Sigmoid colon (tissue), 7 donors: ENCODE results near the gene LSMEM2. TPM values are rescaled to one million over a fixed set of nuclear protein-coding genes. Genes with fewer than 3 reads are reported as not detected.
A peak's percentile ranks its signal among the peaks of the same experiment; 100 is the strongest.

Experiments used
- DNase-seq: peaks from one replicate; pipeline ENCODE4 v3.0.0-alpha.2; 2019
- H3K27ac ChIP-seq, 4 donors: fragments of 200-600 bp; sonication (generic); one replicate each; pipeline ENCODE4 v1.5.1; 2016 to 2019; ENCODE audit warnings: mild to moderate bottlenecking in 1 of 4
- H3K27me3 ChIP-seq, 3 donors: fragments of 200-600 bp; sonication (generic); one replicate each; pipeline ENCODE4 v1.5.1; 2019; ENCODE audit warnings: mild to moderate bottlenecking in 1 of 3
- H3K36me3 ChIP-seq, 4 donors: fragments of 200-600 bp; sonication (generic); one replicate each; pipeline ENCODE4 v1.5.1; 2016 to 2019
- H3K4me1 ChIP-seq, 4 donors: fragments of 200-600 bp; sonication (generic); one replicate each; pipeline ENCODE4 v1.5.1; 2017 to 2019
- H3K4me3 ChIP-seq, 4 donors: fragments of 200-600 bp; sonication (generic); one replicate each; pipeline ENCODE4 v1.5.1; 2017 to 2019; ENCODE audit warnings: mild to moderate bottlenecking in 2 of 4, moderate library complexity in 1 of 4
- H3K9me3 ChIP-seq, 4 donors: fragments of 200-600 bp in 3 of 4; sonication (generic) in 3 of 4; one replicate each; pipeline versions ENCODE4 v1.5.1 to v1.6.1; 2013 to 2019
- EP300 ChIP-seq, 4 donors: sonication (generic); formaldehyde crosslinking; IDR thresholded peaks; one replicate each; pipeline ENCODE4 v1.6.1; 2017; ENCODE audit warnings: antibody characterized with exemption in 4 of 4
- POLR2A ChIP-seq, 2 donors: fragments of 450-650 bp; IDR thresholded peaks; one replicate each; pipeline ENCODE4 v1.6.1; 2016; ENCODE audit warnings: antibody characterized with exemption in 2 of 2, mild to moderate bottlenecking in 2 of 2, moderate library complexity in 2 of 2
- POLR2AphosphoS5 ChIP-seq, 4 donors: sonication (generic); formaldehyde crosslinking; IDR thresholded peaks; one replicate each; pipeline ENCODE4 v1.6.1; 2017; ENCODE audit warnings: antibody characterized with exemption in 4 of 4
- WGBS, 2 donors: extraction: QIAGEN DNeasy Blood & Tissue Kit; methylation state at CpG; one replicate each; pipeline ENCODE4 v1.1.7; 2013; 5-methylcytosine and 5-hydroxymethylcytosine counted together
- intact Hi-C: fragments of 100-400 bp; cut with DNase I; formaldehyde crosslinking; loops from one replicate; pipeline ENCODE4 v1.15.1; 2023
- polyA plus RNA-seq, 3 donors: library from polyadenylated mRNA; stranded (reverse); fragments of 200-250 nt; gene quantifications; one replicate each; pipeline ENCODE4 v1.2.3, GENCODE V29; 2013
- total RNA-seq, 4 donors: library from RNA; depleted of rRNA; stranded (reverse); fragments of >200 nt; gene quantifications; one replicate each; pipeline ENCODE4 v1.1.0, GENCODE V29; 2016
- TF ChIP-seq, protein P1 (sequence below), 4 experiments: fragments of 450-650 bp in 3 of 4; fragments of 200-600 bp in 1 of 4; IDR thresholded peaks; one replicate each; pipeline ENCODE4 v1.5.1; 2016 to 2019; ENCODE audit warnings: antibody characterized with exemption in 4 of 4, mild to moderate bottlenecking in 3 of 4, moderate library complexity in 2 of 4
- donor health status: healthy with polysubstance abuse.
- donor health status: Bipolar disorder and iron deficiency.
- donor health status: healthy.

Gene LSMEM2
- total RNA-seq (not detected), polyA plus RNA-seq (under 1 TPM in 2 of 3 donors, not detected in 1; 0.13 to 0.46 TPM)

- Histone ChIP-seq H3K27me3 (peaks cover 0 to 16% (median 0%) of the 10 kb centered on the region in 3 donors), H3K9me3 (no peaks in the 10 kb centered on the region), H3K27ac (peak within 1 kb of the TSS in 2 of 4 donors; percentile 22 to 27), H3K36me3 (peaks cover 0 to 11% (median 0%) of the 10 kb centered on the region in 4 donors), H3K4me3 (no peak within 1 kb of the TSS), H3K4me1 (peaks cover 0 to 17% (median 8%) of the 10 kb centered on the region in 4 donors)
- 67 to 68% methylated on average over 2 of the region's 2 CpGs for WGBS, 2 donors
- no peak for DNase-seq
- intact Hi-C loops: no loop called here
- TF ChIP-seq POLR2A (IDR thresholded peaks at IDR 0.05) (no peak), POLR2AphosphoS5 (IDR thresholded peaks at IDR 0.05) (no peak), EP300 (IDR thresholded peaks at IDR 0.05) (no peak)
- TF ChIP-seq, protein P1, sequence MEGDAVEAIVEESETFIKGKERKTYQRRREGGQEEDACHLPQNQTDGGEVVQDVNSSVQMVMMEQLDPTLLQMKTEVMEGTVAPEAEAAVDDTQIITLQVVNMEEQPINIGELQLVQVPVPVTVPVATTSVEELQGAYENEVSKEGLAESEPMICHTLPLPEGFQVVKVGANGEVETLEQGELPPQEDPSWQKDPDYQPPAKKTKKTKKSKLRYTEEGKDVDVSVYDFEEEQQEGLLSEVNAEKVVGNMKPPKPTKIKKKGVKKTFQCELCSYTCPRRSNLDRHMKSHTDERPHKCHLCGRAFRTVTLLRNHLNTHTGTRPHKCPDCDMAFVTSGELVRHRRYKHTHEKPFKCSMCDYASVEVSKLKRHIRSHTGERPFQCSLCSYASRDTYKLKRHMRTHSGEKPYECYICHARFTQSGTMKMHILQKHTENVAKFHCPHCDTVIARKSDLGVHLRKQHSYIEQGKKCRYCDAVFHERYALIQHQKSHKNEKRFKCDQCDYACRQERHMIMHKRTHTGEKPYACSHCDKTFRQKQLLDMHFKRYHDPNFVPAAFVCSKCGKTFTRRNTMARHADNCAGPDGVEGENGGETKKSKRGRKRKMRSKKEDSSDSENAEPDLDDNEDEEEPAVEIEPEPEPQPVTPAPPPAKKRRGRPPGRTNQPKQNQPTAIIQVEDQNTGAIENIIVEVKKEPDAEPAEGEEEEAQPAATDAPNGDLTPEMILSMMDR (IDR thresholded peaks at IDR 0.05): no peak
These were observed at the start of gene LSMEM2 for GRCh38 chr3:50278880-50279224. LSMEM2 (plus strand) TSS chr3:50279087; CDS start chr3:50279114, 27 bp downstream.

DNA sequence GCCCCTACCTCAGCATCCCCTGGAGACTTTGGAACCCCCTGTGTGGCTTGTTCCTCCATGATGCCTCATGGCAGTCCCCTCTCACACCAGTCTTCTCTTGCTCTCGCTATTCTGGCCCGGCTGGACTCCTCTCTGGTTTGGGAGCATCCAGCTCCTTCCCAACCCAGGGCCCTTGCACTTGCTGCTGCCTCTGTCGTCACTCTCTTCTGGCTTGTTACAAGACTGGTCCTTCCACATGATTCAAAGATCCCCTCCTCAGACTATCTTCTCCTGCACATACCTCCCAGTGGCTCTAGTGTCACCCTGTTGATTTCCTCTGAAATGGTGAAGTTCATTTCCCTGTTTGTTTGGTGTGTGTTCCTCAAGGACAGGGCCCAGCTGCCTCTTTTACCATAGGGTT, 49.4 kb upstream of the LSMEM2 start:
- Histone ChIP-seq H3K4me3 (no peak overlapping the region), H3K4me1 (peaks cover 0 to 28% (median 22%) of the 10 kb centered on the region in 4 donors), H3K27ac (peak overlapping the region in 1 of 4 donors; percentile 4), H3K9me3 (no peaks in the 10 kb centered on the region), H3K36me3 (no peaks in the 10 kb centered on the region), H3K27me3 (no peaks in the 10 kb centered on the region)
- no peak for DNase-seq
- intact Hi-C loops: no loop called here
- TF ChIP-seq POLR2AphosphoS5 (IDR thresholded peaks at IDR 0.05): no peak
- no peak for TF ChIP-seq POLR2A (IDR thresholded peaks at IDR 0.05)
- no peak for TF ChIP-seq EP300 (IDR thresholded peaks at IDR 0.05)
- TF ChIP-seq, protein P1 (IDR thresholded peaks at IDR 0.05): no peak
- 91 to 93% methylated on average over 3 of the region's 3 CpGs for WGBS, 2 donors

DNA sequence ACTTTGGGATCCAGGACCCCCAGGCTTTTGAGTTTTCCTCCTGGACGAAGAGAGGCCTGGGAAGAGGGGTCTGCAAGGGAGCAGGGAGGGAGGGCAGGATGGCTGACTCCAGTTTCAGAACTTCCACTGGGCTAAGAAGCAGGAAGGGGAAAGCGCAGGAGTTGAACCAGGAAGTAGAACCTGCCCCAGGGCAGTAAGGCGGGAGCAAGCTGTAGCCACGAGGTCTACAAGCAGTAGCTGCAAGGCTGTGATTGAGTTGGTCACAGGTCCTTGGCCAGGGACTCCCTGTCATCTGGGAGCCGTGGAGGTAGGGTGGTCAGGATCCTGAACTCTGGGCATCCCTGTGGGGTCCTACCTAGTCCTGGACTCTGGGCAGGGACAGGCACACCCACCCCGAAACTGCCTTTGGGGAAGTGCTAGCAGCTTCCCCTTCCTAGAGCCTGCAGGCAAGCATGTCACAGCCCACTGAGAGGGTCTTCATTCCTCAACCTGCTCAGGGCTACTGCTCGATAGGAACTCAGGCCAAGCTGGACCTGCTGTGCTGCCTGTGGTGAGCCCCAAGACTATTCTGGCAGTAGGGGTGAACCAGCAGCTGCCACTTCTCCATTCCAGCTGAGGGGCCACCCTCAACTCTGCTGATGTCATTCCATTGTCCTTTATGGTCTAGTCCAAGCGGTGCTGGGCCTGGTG, 48.6 kb upstream of the LSMEM2 start:
- intact Hi-C loops: no loop called here
- no peaks in the 10 kb centered on the region for H3K36me3 ChIP-seq
- peak overlapping the region in 1 of 4 donors; percentile 4 for H3K27ac ChIP-seq
- no peak for DNase-seq
- peaks cover 0 to 34% (median 29%) of the 10 kb centered on the region in 4 donors for H3K4me1 ChIP-seq
- TF ChIP-seq POLR2A (IDR thresholded peaks at IDR 0.05): no peak
- 70 to 83% methylated on average over 8 of the region's 8 CpGs for WGBS, 2 donors
- H3K9me3 ChIP-seq: no peaks in the 10 kb centered on the region
- H3K4me3 ChIP-seq: no peak overlapping the region
- H3K27me3 ChIP-seq: no peaks in the 10 kb centered on the region

DNA sequence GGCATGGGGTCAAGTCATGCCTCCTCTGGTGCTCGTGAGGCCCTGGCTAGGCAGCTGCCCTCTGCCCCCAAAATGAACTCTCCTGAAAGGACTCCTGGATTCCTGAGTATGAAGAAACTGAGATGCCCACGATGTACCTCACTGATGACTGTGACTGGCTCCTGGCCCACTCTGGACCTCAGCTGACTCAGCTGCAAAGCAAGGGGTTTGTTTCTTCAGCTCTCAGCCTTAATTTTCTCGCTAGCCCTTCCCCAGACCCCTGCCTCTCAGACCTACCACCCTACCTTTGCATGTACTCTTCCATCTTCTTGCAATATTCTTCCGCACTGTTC, 48.1 kb upstream of the LSMEM2 start:
- H3K4me1 ChIP-seq: peaks cover 0 to 34% (median 31%) of the 10 kb centered on the region in 4 donors
- H3K9me3 ChIP-seq: no peaks in the 10 kb centered on the region
- no peak overlapping the region for H3K27ac ChIP-seq
- H3K36me3 ChIP-seq: no peaks in the 10 kb centered on the region
- TF ChIP-seq POLR2AphosphoS5 (IDR thresholded peaks at IDR 0.05): no peak
- TF ChIP-seq, protein P1 (IDR thresholded peaks at IDR 0.05): no peak
- TF ChIP-seq EP300 (IDR thresholded peaks at IDR 0.05): no peak
- TF ChIP-seq POLR2A (IDR thresholded peaks at IDR 0.05): no peak
- intact Hi-C loops: no loop called here
- DNase-seq: no peak
- 88 to 89% methylated on average over 4 of the region's 4 CpGs for WGBS, 2 donors
- no peaks in the 10 kb centered on the region for H3K27me3 ChIP-seq
- H3K4me3 ChIP-seq: no peak overlapping the region

- Histone ChIP-seq H3K27me3 (no peaks in the 10 kb centered on the region), H3K4me1 (peaks cover 0 to 28% (median 25%) of the 10 kb centered on the region in 4 donors), H3K9me3 (no peaks in the 10 kb centered on the region), H3K4me3 (no peak overlapping the region), H3K36me3 (no peaks in the 10 kb centered on the region), H3K27ac (no peak overlapping the region)
- no peak for DNase-seq
- intact Hi-C loops: no loop called here
- WGBS, 2 donors: 76 to 86% methylated on average over 5 of the region's 5 CpGs
- TF ChIP-seq EP300 (IDR thresholded peaks at IDR 0.05) (no peak), POLR2A (IDR thresholded peaks at IDR 0.05) (no peak), POLR2AphosphoS5 (IDR thresholded peaks at IDR 0.05) (no peak)
- TF ChIP-seq, protein P1 (IDR thresholded peaks at IDR 0.05): no peak
These were observed 47.3 kb upstream of the LSMEM2 start for GRCh38 chr3:50231581-50231980.
